ENCODE measurements around the gene NLRP8.
"Not testable (repeated sequence)": the region's sequence is repeated elsewhere in the genome, so short reads cannot be mapped to it uniquely, and the experiment has no call there.

Gene NLRP8

GRCh38 chr19:55980415-55980814 is 32.8 kb downstream of the NLRP8 start:
- no peak for DNase-seq (ENCODE audit: low read depth)

DNA sequence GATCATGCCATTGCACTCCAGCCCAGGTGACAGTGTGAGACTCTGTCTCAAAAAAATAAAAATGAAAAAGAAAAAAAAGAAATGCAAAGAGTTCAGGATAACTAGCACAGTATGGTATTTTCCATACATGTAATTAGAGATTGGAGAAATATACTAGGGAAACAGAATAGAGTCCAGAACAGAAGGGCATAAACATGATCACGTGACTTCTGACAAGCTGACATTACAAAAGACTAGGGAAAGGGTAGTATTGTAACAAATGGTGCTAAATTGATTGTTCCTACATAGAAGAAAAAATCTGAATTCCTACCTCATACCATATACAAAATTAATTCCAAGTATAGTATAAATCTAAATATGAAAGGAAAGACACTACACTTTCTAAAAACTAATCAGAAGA is 37.6 kb downstream of the NLRP8 start:
- DNase-seq (ENCODE audit: low read depth) = no peak

DNA sequence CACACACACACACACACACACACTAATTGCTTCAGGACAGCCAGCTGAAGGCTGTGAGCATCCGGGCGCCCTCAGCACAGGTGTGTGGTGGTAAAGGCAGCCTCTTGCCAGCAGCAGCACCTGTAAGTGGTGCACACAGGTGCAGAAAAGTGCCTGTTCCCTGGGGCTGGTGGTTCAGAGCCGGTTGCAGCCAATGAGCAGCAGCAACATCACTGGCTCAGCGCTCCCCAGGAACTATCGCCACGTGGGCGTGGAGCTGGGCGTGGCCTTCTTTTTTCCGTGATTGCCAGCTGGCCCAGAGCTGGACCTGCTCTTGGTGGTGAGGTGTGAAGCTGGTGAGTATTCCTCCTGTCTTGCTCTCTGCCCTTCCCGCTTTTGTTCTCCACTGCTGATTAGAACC is 38.9 kb downstream of the NLRP8 start, which contains the start of gene NLRP5:
Gene NLRP5 (plus strand): TSS at position 289 of the 400 bp plus-strand sequence.
- DNase-seq (ENCODE audit: low read depth) = no peak

- DNase-seq (ENCODE audit: low read depth) = no peak
These were observed 43.2 kb downstream of the NLRP8 start for GRCh38 chr19:55990831-55991230.

DNA sequence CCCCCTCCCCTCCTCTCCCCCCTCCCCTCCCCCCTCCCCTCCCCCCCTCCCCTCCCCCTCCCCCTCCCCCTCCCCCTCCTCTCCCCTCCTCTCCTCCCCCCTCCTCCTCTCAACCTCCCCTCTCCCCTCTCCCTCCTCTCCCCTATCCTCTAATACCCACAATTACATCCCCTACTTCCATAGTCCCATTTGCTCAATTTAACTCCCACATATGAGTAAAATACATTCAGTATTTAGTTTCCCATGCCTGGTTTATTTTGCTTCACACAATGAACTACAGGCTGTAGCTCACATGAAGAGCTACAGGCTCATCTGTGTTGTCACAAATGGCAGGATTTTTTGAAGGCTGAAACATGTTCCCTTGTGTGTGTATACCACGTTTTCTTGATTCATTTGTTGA is 45.9 kb downstream of the NLRP8 start:
- no peak for DNase-seq (ENCODE audit: low read depth)

GRCh38 chr19:56014765-56015164 is 67.1 kb downstream of the NLRP8 start:
- no peak for DNase-seq (ENCODE audit: low read depth)

- DNase-seq (ENCODE audit: low read depth) = no peak
These were observed 68.1 kb downstream of the NLRP8 start for GRCh38 chr19:56015756-56016155.

DNA sequence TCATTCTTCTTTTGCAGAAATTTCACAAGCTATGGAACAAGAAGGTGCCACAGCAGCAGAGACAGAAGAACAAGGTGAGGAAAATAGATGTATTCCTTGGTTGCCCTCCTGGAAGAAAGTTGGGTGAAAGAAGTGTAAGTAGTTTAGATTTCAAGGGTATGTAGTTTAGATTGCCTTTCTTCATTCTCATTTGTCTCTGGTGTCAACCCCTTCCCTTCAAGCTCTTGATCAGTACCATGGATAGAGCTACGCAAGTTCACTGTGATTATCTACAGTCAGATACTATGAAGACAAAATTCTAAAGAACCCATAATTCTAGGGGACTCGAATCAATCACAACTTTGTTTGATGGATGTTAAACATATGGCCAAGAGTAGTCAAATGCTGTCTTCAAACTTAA is 71.7 kb downstream of the NLRP8 start:
- DNase-seq (ENCODE audit: low read depth) = not testable (repeated sequence)

- not testable (repeated sequence) for DNase-seq (ENCODE audit: low read depth)
These were observed 72.8 kb downstream of the NLRP8 start for GRCh38 chr19:56020355-56020975.

DNA sequence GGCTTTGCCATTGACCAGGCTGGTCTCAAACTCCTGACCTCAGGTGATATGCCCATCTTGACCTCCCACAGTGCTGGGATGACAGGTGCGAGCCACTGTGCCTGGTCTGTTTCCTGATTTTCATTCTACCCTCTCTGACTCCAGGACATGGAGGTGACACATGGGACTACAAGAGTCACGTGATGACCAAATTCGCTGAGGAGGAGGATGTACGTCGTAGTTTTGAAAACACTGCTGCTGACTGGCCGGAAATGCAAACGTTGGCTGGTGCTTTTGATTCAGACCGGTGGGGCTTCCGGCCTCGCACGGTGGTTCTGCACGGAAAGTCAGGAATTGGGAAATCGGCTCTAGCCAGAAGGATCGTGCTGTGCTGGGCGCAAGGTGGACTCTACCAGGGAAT is 79.1 kb downstream of the NLRP8 start:
- DNase-seq (ENCODE audit: low read depth) = no peak

All from stimulated activated CD4-positive, alpha-beta T cell treated with anti-CD3 and anti-CD28 coated beads, Interleukin-2, amount 100 ng/mL, for 4 hours (primary cell).